K562 (cell line): Measurements from ENCODE around the gene SRRM4.

Source experiments
- EZH2 ChIP-seq: IDR thresholded peaks from 2 replicates; pipeline ENCODE4 v1.6.1; 2012; ENCODE audit warnings: low read depth, mild to moderate bottlenecking, inconsistent platforms, low read length, borderline replicate concordance
- SMARCB1 ChIP-seq: IDR thresholded peaks from 2 replicates; pipeline ENCODE4 v1.6.1; 2011; ENCODE audit warnings: improper control_type of control experiment, low read depth; ENCODE audit not compliant: insufficient read length

GRCh38 chr12:119100933-119101332 is 119.6 kb downstream of the SRRM4 start:
- TF ChIP-seq EZH2 (no peak), SMARCB1 (no peak)
